ENCODE data around the gene FUT9.
A peak's percentile ranks its signal among the peaks of the same experiment; 100 is the strongest.

The FUT9 gene

DNA sequence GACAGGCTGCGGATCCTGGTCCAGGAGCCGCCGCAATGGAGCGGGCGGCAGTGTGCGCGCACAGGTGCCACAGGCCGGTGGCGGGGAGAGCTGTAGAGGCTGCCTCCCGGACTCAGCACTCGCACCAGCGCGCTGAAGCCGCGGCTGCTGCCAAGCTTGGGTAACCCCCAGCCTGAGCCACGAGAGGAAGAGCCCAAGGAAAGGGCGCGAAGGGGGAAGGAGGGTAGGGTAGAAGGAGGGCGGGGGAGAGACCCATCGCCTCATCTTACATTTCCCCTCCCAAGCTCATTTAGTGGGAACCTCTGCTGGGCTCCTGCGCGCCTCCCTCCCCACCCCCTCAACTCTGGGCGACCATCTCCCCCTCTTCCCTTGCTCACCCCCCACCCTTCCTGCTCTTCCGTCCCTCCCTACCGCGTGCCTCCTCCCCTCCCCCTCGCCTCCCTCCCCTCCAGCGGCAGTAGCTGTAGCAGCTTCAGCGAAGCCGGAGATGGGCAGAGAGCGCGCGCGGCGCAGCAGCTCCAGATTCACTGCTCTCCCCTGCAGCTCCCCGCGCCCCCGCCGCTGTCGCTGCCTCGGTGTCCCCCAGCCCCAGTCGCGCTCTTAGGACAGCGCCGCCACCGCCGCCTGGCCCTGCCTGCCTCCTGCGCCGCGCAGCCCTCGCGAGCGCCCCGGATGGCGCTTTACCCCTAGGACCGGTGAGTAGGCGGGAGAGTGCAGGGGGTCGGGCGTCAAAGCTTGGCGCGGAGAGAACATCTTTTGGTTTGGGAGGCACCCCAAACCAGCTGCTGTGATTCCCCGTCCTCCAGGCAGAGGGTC is at the start of gene FUT9:
Gene FUT9 (plus strand): TSS at position 457 of the 816 bp plus-strand sequence. CDS start 187,182 bp downstream, outside the sequence.
- peak; percentile 52 to 97 (median 87) for DNase-seq

DNA sequence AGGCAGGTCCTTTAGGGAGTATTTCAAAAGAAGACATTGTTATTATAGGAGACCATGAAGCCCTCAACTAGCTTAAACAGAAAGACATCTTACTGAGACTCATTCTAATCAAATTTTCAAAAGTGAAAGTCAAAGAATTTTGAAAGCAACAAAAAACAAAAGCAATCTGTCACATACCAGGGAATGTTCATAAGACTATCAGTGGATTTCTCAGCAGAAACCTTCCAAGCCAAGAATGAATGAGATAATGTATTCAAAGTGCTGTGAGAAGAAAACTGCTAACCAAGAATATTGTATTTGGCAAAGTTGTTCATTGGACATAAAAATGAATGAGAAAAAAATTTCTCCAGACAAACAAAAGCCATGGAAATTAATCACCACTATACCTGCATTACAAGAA is 48.2 kb upstream of the FUT9 start:
- no peak for DNase-seq

DNA sequence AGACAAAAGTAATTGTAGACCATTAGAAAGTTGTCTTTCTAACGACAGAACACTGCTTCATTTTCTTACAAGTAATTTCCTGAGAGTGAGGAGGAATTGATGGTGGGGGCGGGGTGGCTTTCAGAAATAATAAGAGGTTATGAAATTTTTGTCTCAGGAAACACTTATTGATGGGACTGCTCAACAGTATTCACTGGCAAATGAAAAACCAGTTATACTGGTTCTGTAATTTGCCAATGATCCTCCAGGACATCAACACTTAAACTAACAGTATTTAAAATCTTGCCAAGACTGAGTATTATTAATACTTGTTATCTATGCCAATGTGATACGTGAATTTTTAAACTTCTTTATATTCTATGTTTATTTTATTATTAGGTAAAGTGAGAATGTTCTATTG is 41.8 kb upstream of the FUT9 start:
- no peak for DNase-seq

DNA sequence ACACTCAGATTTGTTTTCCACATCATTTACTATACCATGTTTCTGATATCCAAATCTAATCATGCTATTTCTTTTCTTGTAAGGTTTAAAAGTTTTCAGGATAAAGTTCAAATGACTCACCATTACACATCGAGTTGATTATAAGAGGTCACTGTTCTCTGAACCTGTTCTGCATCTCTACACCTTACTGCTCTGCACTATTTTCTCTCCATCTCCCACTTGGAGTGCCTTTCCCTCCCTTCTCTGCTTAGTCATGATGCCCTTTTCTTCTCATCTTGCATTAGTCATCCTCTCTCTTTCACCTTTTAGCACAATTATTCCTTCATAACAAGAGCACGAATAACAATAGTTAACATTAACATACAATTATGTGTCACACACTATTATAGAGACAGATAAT is 37.5 kb upstream of the FUT9 start:
- DNase-seq = no peak

DNA sequence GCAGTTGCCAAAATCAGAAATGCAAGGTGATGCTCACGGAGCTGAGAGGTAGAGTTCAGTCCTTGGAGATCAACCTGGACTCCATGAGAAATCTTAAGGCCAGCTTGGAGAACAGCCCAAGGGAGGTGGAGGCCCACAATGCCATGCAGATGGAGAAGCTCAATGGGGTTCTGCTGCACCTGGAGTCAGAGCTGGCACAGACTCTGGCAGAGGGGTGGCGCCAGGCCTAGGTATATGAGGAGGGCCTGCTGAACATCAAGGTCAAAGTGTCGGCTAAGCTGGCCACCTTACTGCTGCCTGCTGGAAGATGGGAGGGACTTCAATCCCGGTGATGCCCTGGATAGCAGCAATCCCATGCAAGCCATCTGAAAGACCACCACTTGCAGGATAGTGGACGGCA is 23.9 kb upstream of the FUT9 start:
- no peak for DNase-seq

DNA sequence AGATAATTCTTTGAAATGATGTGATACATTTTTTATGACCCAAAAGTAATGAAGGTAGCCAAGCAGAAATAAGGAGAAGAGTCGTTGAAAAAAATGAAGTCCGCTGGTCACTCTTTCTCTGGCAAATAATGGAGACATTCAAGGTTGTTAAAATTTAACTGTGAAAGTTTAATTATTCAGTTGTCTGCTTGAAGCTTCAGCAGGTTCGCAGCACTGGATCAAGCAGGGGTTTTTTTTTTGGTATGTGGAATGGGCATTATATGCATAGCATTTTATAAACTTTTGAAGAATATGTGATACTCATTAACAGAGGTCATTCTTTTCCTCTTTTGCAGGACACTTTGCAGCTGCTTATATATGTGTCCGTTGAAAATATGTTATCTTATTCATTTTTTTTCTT is 21.6 kb upstream of the FUT9 start:
- no peak for DNase-seq

DNA sequence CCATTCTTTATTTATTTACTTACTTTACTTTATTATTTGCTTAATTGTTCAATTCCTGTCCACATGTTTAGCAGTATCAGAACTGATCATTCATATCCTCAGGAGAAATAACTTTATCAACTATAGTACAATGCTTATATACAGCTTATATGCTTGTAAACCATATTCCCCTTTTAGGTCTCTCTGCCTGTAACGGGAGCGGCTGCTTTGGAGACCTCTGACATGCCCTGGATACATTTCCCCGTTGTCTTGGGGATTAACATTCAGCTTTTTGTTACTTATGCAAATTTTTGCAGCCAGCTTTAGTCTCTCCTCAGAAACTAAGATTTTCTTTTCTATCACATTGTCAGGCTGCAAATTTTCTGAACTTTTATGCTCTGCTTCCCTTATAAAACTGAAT is 17.6 kb upstream of the FUT9 start:
- no peak for DNase-seq

DNA sequence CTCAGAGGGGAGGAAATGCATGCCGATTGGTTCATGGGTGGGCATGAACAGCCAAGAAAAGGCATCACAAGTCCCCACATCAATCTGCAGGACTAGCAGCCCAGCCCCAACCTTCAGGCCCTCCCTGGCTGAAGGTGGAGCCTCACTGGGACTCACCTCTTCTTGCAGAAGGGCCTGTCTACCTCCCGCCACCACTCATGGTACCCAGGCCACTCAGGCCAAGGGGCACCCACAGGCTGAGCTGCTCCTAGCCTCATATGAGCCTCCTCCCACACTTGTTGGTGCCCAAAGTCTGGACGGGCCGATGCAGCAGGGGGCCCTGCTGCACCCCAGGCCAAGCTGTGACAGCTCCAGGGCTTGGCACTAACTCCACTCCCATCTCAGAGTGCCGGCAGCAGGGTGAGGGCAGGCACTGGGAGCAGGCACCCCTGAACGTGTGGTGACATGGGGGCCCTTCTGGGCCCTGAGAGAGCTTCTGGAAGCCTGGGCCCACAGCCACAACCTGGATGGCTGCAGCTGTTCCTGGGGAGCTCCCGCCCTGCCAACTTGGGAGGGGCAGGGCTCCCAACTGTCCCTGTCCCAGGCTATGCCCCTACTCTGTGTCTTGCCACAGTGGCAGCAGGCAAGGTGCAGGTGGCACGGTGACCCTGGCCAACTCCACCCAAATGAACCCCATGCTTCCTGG is 13.7 kb upstream of the FUT9 start:
- no peak for DNase-seq

DNA sequence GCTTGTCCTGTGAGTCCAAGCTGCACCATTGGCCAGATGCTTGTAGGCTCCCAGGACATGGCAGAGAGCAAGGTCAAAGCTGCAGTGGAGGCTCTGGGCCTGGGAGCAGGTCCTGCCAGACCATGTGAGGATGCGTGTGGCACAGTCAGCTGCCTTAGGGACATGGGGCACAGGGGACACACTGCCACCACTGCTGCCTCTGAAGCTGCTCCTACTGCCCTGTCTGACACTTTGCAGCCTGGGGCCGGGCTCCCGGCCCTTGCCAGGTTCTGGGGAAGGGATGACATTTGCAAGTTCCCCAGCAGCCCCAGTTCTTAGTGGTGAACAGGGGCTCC is 13.2 kb upstream of the FUT9 start:
- DNase-seq = no peak

DNA sequence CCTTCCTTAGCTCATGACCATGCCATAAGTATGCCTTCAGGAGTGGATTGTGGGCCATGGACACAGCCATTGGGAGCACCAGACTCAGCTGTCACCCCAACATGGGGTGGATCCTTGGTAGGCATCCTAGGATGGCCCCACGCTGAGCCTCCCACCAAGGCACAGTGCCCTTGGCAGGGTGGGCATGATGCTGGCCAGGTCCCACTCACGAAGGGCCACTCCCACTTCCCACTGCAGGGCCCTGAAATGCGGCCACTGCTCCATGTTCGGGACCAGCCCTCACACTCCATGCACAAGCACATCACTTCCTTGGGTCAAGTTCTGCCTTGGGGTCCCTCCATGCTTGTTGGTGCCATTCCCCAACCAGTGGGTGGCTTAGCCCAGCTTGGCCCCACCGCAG is 12.9 kb upstream of the FUT9 start:
- DNase-seq = no peak

DNA sequence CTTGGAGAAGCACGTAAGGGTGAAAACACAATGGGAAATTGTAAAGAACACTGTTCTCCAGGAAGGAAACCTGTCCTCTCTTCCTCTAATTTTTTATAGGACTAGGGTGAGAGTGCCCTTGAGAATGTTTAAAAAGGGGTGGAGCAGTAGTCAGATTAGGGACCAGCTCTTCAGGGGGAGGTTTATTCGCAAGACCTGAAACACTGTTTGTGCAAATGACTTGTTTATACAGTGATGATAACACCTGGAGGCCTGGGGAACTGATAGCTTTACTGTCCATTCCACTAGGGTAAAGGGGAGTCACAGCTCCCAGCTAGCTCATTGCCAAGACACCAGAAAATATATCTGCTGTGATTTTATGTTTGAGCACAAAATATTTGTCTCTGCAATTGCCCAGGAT is 8.1 kb upstream of the FUT9 start:
- DNase-seq = no peak

DNA sequence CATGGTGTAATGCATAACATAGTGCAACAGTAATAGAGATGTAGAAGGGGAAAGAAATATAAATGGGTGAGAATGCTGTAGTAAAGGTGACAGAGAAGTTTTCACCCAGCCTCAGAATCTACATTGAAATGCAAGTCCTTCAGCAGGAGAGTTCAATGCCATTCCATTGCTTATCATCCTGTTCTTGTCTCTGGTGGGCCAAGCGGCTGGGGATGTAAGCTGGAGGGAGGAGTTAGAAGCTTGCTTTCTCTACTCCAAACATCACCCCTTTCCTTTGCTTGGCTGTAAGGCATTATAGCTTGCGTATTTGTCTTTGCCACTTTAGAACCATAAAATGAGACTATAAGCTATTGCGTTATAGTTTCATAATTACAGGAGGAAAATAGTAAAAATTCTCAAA is 2.2 kb upstream of the FUT9 start:
- peak in 1 of 51 donors; percentile 8 for DNase-seq

DNA sequence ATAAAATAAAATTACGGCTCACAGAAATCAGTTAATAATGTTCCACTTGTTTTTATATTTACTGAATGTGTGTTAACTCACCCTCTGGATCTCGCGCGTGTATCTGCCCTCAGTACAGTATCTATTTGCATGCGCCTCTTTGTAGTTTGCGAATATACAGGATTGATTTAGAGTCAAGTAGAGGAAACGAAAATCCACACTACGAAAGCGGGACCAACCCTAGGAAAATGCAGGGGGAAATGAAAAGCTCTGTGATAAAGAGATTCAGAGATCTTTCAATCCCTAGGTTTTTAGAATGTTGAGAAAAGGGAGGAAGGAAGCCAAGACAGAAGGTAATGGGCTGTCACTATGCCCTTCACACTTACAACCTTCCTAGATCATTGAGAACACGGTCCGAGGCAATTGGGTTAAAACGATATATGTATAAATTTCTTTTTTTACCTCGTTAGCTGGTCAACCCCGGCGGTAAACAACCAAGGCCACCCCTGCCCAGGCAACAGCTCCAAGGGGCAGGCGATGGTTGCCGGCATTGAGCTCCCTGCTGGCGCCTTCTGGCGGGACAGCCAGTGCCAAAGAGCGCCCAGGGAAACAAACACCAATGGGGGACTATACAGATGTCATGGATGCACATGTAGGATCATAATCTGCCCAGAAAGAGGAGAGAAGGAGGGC is 792 bp upstream of the FUT9 start:
- peak in 37 of 51 donors; percentile 44 to 97 (median 74) for DNase-seq

DNA sequence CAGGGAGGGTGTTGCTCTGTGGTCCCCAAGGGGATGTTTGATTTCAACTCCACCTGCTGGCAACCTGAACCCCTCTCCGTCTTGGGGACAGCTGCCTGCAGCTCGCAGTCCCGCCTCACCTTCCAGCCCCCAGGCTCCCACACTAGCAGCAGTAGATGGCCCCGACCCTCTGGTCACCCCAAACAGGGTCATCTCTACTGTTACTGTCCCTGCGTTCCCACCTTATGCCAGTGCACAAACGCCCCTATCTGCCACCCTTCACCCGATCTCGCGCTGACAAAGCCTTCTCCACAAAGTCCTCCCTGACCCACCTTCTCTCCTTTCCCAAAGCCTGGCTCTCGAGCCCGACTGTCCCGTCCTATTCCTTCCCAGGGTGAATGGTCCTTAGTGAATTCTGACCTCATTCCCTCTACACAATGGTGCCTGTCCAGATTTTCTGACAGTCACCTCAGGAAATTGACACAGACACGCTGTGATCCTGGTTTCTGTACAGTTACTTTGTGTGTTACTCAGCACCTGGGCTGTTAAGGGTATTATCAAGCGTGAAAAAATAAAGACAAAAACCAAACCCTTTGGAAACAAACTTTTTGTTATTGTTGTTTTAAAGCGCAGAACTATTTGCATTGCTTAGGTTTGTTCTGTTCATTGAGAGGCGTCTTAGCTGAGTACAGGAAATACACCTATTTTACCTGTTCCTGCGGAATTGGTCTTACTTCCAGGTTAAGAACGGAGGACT is 728 bp downstream of the FUT9 start:
- peak in 27 of 51 donors; percentile 7 to 80 (median 45) for DNase-seq

DNA sequence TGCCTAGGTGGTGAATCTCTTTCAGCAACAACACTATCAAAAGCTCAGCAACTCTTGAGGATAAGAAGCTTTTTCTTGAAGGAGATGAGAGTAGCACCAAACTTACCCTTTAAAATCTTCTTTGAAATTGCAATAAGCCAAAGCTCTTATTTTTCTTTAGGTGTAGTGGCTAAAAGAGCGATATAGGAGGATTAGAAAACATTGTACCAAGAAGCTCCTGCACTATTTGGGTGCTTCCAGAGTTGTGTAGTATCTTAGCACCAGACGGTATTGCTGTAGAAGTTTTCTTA is 1.2 kb downstream of the FUT9 start:
- no peak for DNase-seq

DNA sequence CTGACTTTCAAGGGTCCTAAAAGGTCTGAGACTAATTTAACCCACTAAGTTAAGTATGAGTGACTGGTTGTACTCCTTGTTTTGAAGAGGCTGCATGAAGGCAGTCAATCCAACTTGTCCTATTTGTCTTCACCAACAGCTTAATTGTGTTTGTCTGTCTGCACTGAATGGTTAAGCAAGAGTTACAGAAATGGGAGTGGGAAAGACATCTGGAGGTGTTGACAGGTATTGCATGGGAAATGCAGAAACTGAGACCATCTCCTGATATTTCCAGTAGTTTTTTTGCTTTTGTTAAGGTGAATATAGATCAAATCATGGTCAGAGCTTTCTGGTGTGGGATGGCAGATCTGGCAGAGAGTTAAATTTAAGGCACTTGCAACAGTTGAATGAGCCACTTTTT is 6.5 kb downstream of the FUT9 start:
- DNase-seq = no peak

DNA sequence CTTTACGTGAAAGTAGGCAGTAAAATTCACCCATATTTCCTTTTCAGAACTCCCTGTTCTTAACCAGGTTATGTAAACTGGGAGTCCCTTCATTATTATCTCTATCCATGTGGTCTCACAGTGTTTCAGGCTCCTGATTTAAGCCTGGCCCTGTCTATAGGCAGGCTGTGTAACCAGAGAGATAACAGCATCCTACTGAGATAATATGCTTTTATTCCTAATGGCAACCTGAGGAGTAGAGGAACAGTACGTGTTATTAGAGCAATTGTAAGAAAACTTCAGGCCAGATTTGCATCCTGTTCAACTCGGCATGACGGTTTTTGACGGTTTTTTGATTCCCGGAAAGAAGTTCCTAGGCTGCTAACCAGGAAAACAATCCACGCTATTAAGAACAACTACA is 16.9 kb downstream of the FUT9 start:
- DNase-seq = peak in 1 of 51 donors; percentile 22

DNA sequence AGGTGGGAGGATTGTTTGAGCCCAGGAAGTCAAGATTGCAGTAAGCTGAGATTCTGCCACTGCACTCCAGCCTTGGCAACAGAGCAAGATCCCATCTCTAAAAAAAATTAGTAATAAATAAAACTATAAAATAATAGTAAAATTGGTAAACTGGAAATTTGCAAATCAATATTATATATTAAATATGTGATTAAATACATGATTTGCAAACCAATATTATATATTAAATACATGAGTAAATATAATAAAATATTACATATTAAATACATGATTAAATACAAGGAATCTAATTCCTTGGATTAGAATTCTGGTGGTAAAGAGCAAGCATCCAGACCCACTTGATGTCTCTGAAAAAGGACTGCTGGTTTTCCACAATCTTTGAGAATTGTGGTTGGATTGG is 35.8 kb downstream of the FUT9 start:
- no peak for DNase-seq

DNA sequence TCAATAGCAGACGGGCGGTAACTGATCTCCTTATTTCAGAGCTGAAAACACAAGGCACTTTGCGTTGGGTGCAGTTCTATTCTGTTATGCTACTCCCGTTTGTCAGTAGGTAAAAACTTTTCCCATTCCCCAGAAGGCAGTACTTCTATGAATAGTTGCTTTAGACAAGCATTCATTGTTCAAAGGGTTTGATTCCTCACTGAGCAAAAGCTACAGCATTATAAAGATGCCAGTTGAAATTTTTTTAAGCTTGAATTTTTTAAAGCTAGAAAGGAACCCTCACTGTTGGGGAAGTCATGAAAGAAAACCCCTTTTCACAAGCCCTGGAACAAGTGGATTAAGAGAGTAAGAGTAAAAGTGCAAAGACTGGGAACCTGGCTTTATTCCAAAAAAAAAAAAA is 42.3 kb downstream of the FUT9 start:
- DNase-seq = peak in 2 of 51 donors; percentile 35 to 40

DNA sequence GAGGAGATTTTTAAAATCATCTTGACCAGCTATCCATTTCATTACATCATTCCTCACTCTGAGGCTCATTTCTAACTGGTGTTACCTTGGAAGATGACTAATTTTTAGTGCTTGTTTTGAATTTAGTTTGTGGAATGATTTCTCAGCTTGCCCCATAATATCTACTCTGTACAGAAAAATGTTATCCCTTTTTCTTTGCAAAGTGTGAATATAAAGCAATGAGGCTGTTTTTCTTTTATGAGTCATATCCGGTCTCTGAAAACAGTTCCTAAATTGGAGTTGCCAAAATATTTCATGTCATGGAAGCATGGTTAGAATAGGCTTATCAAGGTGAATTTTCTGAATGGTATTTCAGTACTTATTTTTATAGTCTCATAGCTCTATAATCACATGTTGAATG is 43.8 kb downstream of the FUT9 start:
- DNase-seq = peak in 1 of 51 donors; percentile 20

DNA sequence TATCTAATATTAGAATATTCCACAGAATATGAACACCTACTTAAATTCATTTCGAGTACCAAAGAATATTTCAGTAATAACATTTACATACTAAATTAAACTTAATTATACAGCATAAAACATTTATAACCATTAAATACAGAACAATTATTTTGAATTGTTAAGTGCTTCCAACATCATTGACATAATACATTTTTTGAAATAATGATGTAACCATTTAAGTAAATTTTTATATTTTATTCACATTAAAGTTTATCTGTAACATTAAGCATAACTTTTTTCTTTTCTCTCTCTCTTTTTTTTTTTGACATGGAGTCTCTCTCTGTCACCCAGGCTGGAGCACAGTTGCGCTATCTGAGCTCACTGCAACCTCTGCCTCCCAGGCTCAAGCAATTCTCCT is 44.5 kb downstream of the FUT9 start:
- DNase-seq = no peak

DNA sequence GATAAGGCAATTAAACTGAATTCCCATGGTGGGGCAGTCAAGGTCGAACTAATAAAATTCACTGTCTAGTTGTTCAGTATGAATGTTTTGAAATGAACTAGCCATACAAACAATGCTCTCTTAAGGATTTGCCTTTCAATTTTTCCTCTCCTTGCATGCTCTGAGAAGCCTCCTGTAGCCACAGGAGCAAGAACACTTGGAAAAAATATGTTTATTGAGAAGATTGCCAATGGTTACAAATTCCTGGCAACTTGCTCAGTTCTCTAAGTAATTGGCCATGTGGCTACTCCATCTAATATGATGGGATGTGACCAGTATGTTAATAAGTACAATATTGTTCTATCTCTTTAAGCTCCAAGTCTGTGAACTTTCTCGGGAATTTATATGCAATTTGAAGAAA is 49.4 kb downstream of the FUT9 start:
- peak in 2 of 51 donors; percentile 28 to 30 for DNase-seq
